ENCODE measurements around the gene FANCM. TPM values are rescaled to one million over a fixed set of nuclear protein-coding genes. Genes with fewer than 3 reads are reported as not detected.

FANCM gene
- total and polyA plus RNA-seq, 2 experiments from 2014 or later, result 19.6 to 21.1 TPM

DNA sequence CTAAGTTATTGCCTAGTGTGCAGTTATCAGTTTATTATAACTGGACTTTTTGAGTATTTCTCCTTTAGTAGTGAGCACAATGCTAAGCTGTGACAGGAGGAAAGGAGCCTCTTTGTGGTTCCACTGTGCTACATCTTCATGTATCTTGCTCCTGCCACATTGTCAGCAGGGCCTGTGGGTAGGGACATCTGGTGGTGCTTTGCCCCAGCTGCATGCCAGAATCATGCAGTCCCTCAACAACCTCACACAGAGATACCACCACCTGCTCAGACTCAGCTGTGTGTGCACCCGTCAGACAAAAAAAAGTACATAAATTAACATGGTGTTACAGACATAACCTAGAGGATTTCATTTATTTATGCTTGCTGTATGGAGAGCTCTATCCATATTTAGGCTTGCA lies 66.2 kb downstream of the FANCM start:
- Histone ChIP-seq H3K4me1 (ENCODE audit: insufficient read depth) (no peaks in the 10 kb centered on the region), H4K20me1 (replicated peaks; ENCODE audit: insufficient read depth) (no peaks in the 10 kb centered on the region), H3K4me2 (no peak overlapping the region), H3K27me3 (ENCODE audit: insufficient read depth) (no peaks in the 10 kb centered on the region), H2AFZ (no peak overlapping the region), H3K36me3 (ENCODE audit: insufficient read depth) (peaks cover 4% of the 10 kb centered on the region), H3K79me2 (replicated peaks; ENCODE audit: insufficient read depth) (no peaks in the 10 kb centered on the region), H3F3A (replicated peaks; ENCODE audit: low read depth) (no peaks in the 10 kb centered on the region), H3K4me3 (no peak overlapping the region), H3K9me2 (ENCODE audit: insufficient read depth) (no peaks in the 10 kb centered on the region), H3K27ac (ENCODE audit: low read depth) (no peak overlapping the region)
- ATAC-seq (peak; percentile 92), DNase-seq (ENCODE audit: low spot score) (peak; percentile 43)
- no peaks in the 10 kb centered on the region for H3K9me3 Mint-ChIP-seq
- TF ChIP-seq, protein P1, sequence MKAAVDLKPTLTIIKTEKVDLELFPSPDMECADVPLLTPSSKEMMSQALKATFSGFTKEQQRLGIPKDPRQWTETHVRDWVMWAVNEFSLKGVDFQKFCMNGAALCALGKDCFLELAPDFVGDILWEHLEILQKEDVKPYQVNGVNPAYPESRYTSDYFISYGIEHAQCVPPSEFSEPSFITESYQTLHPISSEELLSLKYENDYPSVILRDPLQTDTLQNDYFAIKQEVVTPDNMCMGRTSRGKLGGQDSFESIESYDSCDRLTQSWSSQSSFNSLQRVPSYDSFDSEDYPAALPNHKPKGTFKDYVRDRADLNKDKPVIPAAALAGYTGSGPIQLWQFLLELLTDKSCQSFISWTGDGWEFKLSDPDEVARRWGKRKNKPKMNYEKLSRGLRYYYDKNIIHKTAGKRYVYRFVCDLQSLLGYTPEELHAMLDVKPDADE (IDR thresholded peaks at IDR 0.05), result no peak
- TF ChIP-seq, protein P2, sequence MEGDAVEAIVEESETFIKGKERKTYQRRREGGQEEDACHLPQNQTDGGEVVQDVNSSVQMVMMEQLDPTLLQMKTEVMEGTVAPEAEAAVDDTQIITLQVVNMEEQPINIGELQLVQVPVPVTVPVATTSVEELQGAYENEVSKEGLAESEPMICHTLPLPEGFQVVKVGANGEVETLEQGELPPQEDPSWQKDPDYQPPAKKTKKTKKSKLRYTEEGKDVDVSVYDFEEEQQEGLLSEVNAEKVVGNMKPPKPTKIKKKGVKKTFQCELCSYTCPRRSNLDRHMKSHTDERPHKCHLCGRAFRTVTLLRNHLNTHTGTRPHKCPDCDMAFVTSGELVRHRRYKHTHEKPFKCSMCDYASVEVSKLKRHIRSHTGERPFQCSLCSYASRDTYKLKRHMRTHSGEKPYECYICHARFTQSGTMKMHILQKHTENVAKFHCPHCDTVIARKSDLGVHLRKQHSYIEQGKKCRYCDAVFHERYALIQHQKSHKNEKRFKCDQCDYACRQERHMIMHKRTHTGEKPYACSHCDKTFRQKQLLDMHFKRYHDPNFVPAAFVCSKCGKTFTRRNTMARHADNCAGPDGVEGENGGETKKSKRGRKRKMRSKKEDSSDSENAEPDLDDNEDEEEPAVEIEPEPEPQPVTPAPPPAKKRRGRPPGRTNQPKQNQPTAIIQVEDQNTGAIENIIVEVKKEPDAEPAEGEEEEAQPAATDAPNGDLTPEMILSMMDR (conservative IDR thresholded peaks at IDR 0.05; ENCODE audit: low read depth in 2 of 2), result peak in 1 of 2 experiments; percentile 57; a peak in 3 of 4 replicates
- H3K4me1 Mint-ChIP-seq, result no peaks in the 10 kb centered on the region
- H3K4me3 Mint-ChIP-seq, result no peak overlapping the region
- H3K27me3 Mint-ChIP-seq (ENCODE audit: insufficient read depth, low read depth, poor library complexity), result no peaks in the 10 kb centered on the region
- no peak overlapping the region for H3K27ac Mint-ChIP-seq
- H3K36me3 Mint-ChIP-seq (ENCODE audit: low read depth), result peaks cover 22% of the 10 kb centered on the region

DNA sequence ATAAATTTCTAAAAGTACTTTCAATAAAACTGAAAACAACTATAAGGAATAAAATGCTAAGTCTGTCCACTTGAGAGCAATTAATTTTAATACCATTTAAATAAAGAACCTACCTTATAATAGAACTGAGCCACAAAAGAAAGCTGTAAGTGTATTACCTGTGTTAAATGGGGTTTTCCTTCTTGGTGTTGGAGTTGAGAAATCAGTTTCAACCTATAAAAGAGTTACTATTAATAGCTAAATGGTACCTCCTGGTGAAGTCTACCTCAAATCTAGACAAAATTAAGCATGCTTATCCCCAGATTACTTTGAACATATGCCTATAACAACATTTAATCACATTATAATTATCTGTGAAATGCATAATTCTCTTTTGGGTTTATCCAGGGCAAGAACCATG lies 68.5 kb downstream of the FANCM start:
- Histone ChIP-seq H4K20me1 (replicated peaks; ENCODE audit: insufficient read depth) (no peaks in the 10 kb centered on the region; the same call in 1 of the 2 replicates), H3K4me3 (no peak overlapping the region), H3K36me3 (ENCODE audit: insufficient read depth) (peaks cover 4% of the 10 kb centered on the region), H3F3A (replicated peaks; ENCODE audit: low read depth) (no peaks in the 10 kb centered on the region), H3K9me2 (ENCODE audit: insufficient read depth) (no peaks in the 10 kb centered on the region), H3K27me3 (ENCODE audit: insufficient read depth) (no peaks in the 10 kb centered on the region), H3K4me1 (ENCODE audit: insufficient read depth) (no peaks in the 10 kb centered on the region), H3K27ac (ENCODE audit: low read depth) (no peak overlapping the region), H3K4me2 (no peak overlapping the region), H3K79me2 (replicated peaks; ENCODE audit: insufficient read depth) (no peaks in the 10 kb centered on the region), H2AFZ (no peak overlapping the region)
- H3K36me3 Mint-ChIP-seq (ENCODE audit: low read depth), result peaks cover 31% of the 10 kb centered on the region
- no peak overlapping the region for H3K27ac Mint-ChIP-seq
- no peaks in the 10 kb centered on the region for H3K4me1 Mint-ChIP-seq
- no peak for ATAC-seq
- no peaks in the 10 kb centered on the region for H3K9me3 Mint-ChIP-seq
- no peak for DNase-seq (ENCODE audit: low spot score)
- H3K27me3 Mint-ChIP-seq (ENCODE audit: insufficient read depth, low read depth, poor library complexity), result no peaks in the 10 kb centered on the region
- H3K4me3 Mint-ChIP-seq, result no peak overlapping the region
- TF ChIP-seq, protein P1 (IDR thresholded peaks at IDR 0.05), result no peak
- TF ChIP-seq, protein P3, sequence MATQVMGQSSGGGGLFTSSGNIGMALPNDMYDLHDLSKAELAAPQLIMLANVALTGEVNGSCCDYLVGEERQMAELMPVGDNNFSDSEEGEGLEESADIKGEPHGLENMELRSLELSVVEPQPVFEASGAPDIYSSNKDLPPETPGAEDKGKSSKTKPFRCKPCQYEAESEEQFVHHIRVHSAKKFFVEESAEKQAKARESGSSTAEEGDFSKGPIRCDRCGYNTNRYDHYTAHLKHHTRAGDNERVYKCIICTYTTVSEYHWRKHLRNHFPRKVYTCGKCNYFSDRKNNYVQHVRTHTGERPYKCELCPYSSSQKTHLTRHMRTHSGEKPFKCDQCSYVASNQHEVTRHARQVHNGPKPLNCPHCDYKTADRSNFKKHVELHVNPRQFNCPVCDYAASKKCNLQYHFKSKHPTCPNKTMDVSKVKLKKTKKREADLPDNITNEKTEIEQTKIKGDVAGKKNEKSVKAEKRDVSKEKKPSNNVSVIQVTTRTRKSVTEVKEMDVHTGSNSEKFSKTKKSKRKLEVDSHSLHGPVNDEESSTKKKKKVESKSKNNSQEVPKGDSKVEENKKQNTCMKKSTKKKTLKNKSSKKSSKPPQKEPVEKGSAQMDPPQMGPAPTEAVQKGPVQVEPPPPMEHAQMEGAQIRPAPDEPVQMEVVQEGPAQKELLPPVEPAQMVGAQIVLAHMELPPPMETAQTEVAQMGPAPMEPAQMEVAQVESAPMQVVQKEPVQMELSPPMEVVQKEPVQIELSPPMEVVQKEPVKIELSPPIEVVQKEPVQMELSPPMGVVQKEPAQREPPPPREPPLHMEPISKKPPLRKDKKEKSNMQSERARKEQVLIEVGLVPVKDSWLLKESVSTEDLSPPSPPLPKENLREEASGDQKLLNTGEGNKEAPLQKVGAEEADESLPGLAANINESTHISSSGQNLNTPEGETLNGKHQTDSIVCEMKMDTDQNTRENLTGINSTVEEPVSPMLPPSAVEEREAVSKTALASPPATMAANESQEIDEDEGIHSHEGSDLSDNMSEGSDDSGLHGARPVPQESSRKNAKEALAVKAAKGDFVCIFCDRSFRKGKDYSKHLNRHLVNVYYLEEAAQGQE (IDR thresholded peaks at IDR 0.05; ENCODE audit: unreplicated experiment), result no peak
- no peak for TF ChIP-seq ZNF114 (CRISPR knock-in tag; IDR thresholded peaks at IDR 0.05)
- TF ChIP-seq CREB1 (CRISPR knock-in tag; IDR thresholded peaks at IDR 0.05; ENCODE audit: low read depth), result no peak
- no peak for TF ChIP-seq EZH2 (IDR thresholded peaks at IDR 0.05; ENCODE audit: low read depth, unreplicated experiment)
- TF ChIP-seq NANOG (IDR thresholded peaks at IDR 0.05; ENCODE audit: borderline replicate concordance), result no peak
- no peak for TF ChIP-seq STAT1 (IDR thresholded peaks at IDR 0.05; ENCODE audit: unreplicated experiment)
- TF ChIP-seq POLR2AphosphoS5 (IDR thresholded peaks at IDR 0.05; ENCODE audit: low read depth), result no peak

All from GM23338 (cell line).